ENCODE measurements around the gene NOTUM.

DNA sequence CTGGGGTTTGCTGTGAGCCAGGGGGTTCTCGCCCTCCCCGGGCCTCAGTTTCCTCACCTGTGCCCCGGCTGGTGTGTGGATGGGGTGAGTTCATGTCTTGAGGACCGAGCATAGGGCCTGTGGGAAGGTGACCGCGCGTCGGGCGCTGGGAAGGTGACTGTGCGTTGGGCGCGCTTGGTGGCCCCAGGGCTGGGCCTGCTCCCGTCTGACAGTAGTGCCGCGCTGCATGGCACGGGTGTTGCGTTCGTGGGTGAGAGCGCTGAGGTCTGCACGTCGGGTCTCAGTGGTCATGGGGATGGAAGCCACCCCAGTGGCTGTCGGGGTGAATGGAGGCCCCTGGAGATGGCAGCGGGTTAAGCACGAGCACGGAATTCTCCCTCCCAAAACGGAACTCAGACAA, 25.6 kb upstream of the NOTUM start:
- TF ChIP-seq POLR2A (IDR thresholded peaks at IDR 0.05; ENCODE audit: low read length) = no peak
- TF ChIP-seq CTCF (IDR thresholded peaks at IDR 0.05) = no peak
- no peak for TF ChIP-seq PBX3 (IDR thresholded peaks at IDR 0.05)
- no peak for TF ChIP-seq ZFP36 (IDR thresholded peaks at IDR 0.05; ENCODE audit: borderline replicate concordance, partially characterized antibody)
- TF ChIP-seq, protein P1, sequence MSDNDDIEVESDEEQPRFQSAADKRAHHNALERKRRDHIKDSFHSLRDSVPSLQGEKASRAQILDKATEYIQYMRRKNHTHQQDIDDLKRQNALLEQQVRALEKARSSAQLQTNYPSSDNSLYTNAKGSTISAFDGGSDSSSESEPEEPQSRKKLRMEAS (IDR thresholded peaks at IDR 0.05) = no peak
- TF ChIP-seq, protein P2, sequence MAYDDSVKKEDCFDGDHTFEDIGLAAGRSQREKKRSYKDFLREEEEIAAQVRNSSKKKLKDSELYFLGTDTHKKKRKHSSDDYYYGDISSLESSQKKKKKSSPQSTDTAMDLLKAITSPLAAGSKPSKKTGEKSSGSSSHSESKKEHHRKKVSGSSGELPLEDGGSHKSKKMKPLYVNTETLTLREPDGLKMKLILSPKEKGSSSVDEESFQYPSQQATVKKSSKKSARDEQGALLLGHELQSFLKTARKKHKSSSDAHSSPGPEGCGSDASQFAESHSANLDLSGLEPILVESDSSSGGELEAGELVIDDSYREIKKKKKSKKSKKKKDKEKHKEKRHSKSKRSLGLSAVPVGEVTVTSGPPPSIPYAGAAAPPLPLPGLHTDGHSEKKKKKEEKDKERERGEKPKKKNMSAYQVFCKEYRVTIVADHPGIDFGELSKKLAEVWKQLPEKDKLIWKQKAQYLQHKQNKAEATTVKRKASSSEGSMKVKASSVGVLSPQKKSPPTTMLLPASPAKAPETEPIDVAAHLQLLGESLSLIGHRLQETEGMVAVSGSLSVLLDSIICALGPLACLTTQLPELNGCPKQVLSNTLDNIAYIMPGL (CRISPR knock-in tag; IDR thresholded peaks at IDR 0.05; ENCODE audit: borderline replicate concordance) = no peak
- TF ChIP-seq CEBPB (IDR thresholded peaks at IDR 0.05) = no peak
- TF ChIP-seq JUN (IDR thresholded peaks at IDR 0.05) = no peak
- no peak for TF ChIP-seq ELK1 (IDR thresholded peaks at IDR 0.05; ENCODE audit: low read depth, low read length)
